HG03108 (cell line): ENCODE measurements around the gene RSU1.

Source experiments
- ATAC-seq: cut with Tn5 transposase; IDR thresholded peaks from one replicate; pipeline ENCODE4 v1.9.1; 2021; ENCODE audit warnings: moderate library complexity; ENCODE audit not compliant: unreplicated experiment

RSU1 gene

GRCh38 chr10:16611037-16611436 lies 206.2 kb downstream of the RSU1 start:
- ATAC-seq = no peak

- no peak for ATAC-seq
Observed at GRCh38 chr10:16609211-16609610, 208.0 kb downstream of the RSU1 start.

GRCh38 chr10:16606923-16607322 lies 210.3 kb downstream of the RSU1 start:
- no peak for ATAC-seq

- ATAC-seq = no peak
Observed at GRCh38 chr10:16606421-16606820, 210.8 kb downstream of the RSU1 start.

- no peak for ATAC-seq
Observed at GRCh38 chr10:16603308-16603707, 213.9 kb downstream of the RSU1 start.

GRCh38 chr10:16602104-16602775 lies 215.0 kb downstream of the RSU1 start:
- ATAC-seq = no peak

- ATAC-seq = no peak
Observed at GRCh38 chr10:16599662-16600061, 217.6 kb downstream of the RSU1 start.

GRCh38 chr10:16597656-16598055 lies 219.6 kb downstream of the RSU1 start:
- no peak for ATAC-seq

GRCh38 chr10:16592378-16592777 lies 224.8 kb downstream of the RSU1 start:
- no peak for ATAC-seq

GRCh38 chr10:16586358-16587138 lies 230.7 kb downstream of the RSU1 start:
- ATAC-seq = peak; percentile 93

GRCh38 chr10:16585103-16585502 lies 232.1 kb downstream of the RSU1 start:
- no peak for ATAC-seq

GRCh38 chr10:16583382-16583781 lies 233.8 kb downstream of the RSU1 start:
- ATAC-seq = no peak

- ATAC-seq = no peak
Observed at GRCh38 chr10:16581202-16581601, 236.0 kb downstream of the RSU1 start.

- peak; percentile 92 for ATAC-seq
Observed at GRCh38 chr10:16570731-16571130, 246.5 kb downstream of the RSU1 start.

GRCh38 chr10:16566202-16566805 lies 250.9 kb downstream of the RSU1 start:
- no peak for ATAC-seq

- ATAC-seq = no peak
Observed at GRCh38 chr10:16565604-16566003, 251.6 kb downstream of the RSU1 start.

- no peak for ATAC-seq
Observed at GRCh38 chr10:16562891-16563290, 254.3 kb downstream of the RSU1 start.

GRCh38 chr10:16559236-16559773 lies 257.9 kb downstream of the RSU1 start:
- no peak for ATAC-seq

- ATAC-seq = no peak
Observed at GRCh38 chr10:16547973-16548372, 269.3 kb downstream of the RSU1 start.

- no peak for ATAC-seq
Observed at GRCh38 chr10:16545116-16545736, 272.0 kb downstream of the RSU1 start.

- no peak for ATAC-seq
Observed at GRCh38 chr10:16544591-16544990, 272.6 kb downstream of the RSU1 start.
